Esophagus squamous epithelium (tissue), 5 donors: ENCODE data around the gene CHN2. TPM values are rescaled to one million over a fixed set of nuclear protein-coding genes. Genes with fewer than 3 reads are reported as not detected.

Experiments used
- DNase-seq: peaks from one replicate; lab custom pipeline; 2025; lab: John Stamatoyannopoulos, UW
- H3K27ac ChIP-seq, 4 donors: fragments of 200-600 bp; sonication (generic); one replicate each; pipeline ENCODE4 v1.5.1; 2016 to 2019; ENCODE audit warnings: mild to moderate bottlenecking in 1 of 4
- H3K27me3 ChIP-seq, 4 donors: fragments of 200-600 bp; sonication (generic); 1 replicate in 3 of 4; 2 replicates in 1 of 4; pipeline versions ENCODE4 v1.5.1 to v1.6.0; 2017 to 2021; ENCODE audit warnings: antibody characterized with exemption in 1 of 4
- H3K36me3 ChIP-seq, 3 donors: fragments of 200-600 bp; sonication (generic); one replicate each; pipeline ENCODE4 v1.5.1; 2016 to 2019
- H3K4me1 ChIP-seq, 3 donors: fragments of 200-600 bp; sonication (generic); one replicate each; pipeline ENCODE4 v1.5.1; 2017 to 2019
- H3K4me3 ChIP-seq, 4 donors: fragments of 200-600 bp; sonication (generic); 1 replicate in 3 of 4; 2 replicates in 1 of 4; pipeline ENCODE4 v1.5.1; 2016 to 2019; ENCODE audit warnings: mild to moderate bottlenecking in 2 of 4, moderate library complexity in 1 of 4
- H3K9me3 ChIP-seq, 3 donors: fragments of 200-600 bp; sonication (generic); one replicate each; pipeline ENCODE4 v1.5.1; 2016 to 2019
- CTCF ChIP-seq, 6 experiments: fragments of 450-650 bp in 4 of 6; fragments of 200-600 bp in 2 of 6; sonication (generic) in 2 of 6; IDR thresholded peaks; one replicate each; pipeline ENCODE4 v1.5.1; 2016 to 2019; ENCODE audit warnings: antibody characterized with exemption in 6 of 6, mild to moderate bottlenecking in 4 of 6, moderate library complexity in 4 of 6
- POLR2A ChIP-seq, 4 donors: fragments of 450-650 bp; IDR thresholded peaks; one replicate each; pipeline ENCODE4 v1.6.1; 2017; ENCODE audit warnings: antibody characterized with exemption in 4 of 4, mild to moderate bottlenecking in 4 of 4, moderate library complexity in 3 of 4
- WGBS, 2 donors: methylation state at CpG; one replicate each; pipeline ENCODE4 v1.1.5; 2018; 5-methylcytosine and 5-hydroxymethylcytosine counted together
- intact Hi-C: fragments of 100-400 bp; cut with DNase I; formaldehyde crosslinking; loops from one replicate; pipeline ENCODE4 v1.15.0; 2022
- total RNA-seq, 4 donors: library from RNA; depleted of rRNA; stranded (reverse); fragments of >200 nt; gene quantifications; one replicate each; pipeline ENCODE4 v1.1.0, GENCODE V29; 2016
- donor health status: DM: yes; HTN: yes; CAD: no.

The CHN2 gene
- total RNA-seq, 4 donors from 2014 or later: 0.08 to 8.6 (median 1.7) TPM

DNA sequence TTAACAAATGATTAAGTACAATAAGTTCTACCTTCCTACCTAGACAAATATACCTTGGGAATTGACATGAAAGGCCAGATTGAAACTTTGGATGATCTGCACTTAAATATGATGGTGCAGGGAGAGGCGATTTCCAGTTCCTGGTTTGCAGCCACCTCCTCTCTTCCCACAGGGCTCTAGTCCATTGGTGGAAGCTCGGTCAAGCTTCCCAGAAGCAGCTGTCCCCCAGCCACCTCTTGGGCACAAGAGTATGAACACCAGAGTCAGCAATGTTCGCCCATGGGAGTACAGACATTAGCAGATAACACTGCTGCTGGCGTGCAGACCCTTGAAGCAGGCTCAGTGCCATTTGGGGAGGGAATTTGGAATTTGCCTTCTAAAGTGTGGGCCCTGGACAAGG is 46.8 kb upstream of the CHN2 start:
- intact Hi-C loops: no loop called here
- 82 to 91% methylated on average over 1 to 3 of the region's 4 CpGs for WGBS, 2 donors
- Histone ChIP-seq H3K36me3 (no peaks in the 10 kb centered on the region), H3K27me3 (peaks cover 0 to 53% (median 0%) of the 10 kb centered on the region in 4 donors), H3K4me1 (peaks cover 9 to 19% (median 12%) of the 10 kb centered on the region in 3 donors), H3K4me3 (no peak overlapping the region), H3K9me3 (no peaks in the 10 kb centered on the region), H3K27ac (no peak overlapping the region)
- TF ChIP-seq POLR2A (IDR thresholded peaks at IDR 0.05) (no peak), CTCF (IDR thresholded peaks at IDR 0.05) (no peak)
- DNase-seq: no peak

DNA sequence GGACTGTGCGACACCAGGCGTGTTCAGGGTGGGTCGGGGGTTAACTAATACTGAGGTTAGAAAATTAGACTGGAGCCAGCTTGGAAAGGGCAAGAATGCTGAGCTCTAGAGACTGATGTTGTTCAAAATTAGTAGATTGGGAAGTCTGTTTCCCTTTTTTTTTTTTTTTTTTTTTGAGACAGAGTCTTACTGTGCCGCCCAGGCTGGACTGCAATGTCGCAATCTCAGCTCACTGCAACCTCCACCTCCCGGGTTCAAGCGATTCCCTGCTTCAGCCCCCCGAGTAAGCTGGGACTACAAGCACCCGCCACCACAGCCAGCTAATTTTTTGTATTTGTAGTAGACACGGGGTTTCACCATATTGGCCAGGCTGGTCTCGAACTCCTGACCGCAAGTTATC is 45.5 kb upstream of the CHN2 start:
- no peaks in the 10 kb centered on the region for H3K36me3 ChIP-seq
- no peak overlapping the region for H3K4me3 ChIP-seq
- peaks cover 0 to 46% (median 0%) of the 10 kb centered on the region in 4 donors for H3K27me3 ChIP-seq
- DNase-seq: no peak
- no peaks in the 10 kb centered on the region for H3K9me3 ChIP-seq
- intact Hi-C loops: no loop called here
- TF ChIP-seq POLR2A (IDR thresholded peaks at IDR 0.05): no peak
- TF ChIP-seq CTCF (IDR thresholded peaks at IDR 0.05): no peak
- H3K4me1 ChIP-seq: peaks cover 9 to 19% (median 12%) of the 10 kb centered on the region in 3 donors
- peak overlapping the region in 1 of 4 donors; percentile 34 for H3K27ac ChIP-seq
- WGBS, 2 donors: 89 to 93% methylated on average over 11 to 12 of the region's 12 CpGs

DNA sequence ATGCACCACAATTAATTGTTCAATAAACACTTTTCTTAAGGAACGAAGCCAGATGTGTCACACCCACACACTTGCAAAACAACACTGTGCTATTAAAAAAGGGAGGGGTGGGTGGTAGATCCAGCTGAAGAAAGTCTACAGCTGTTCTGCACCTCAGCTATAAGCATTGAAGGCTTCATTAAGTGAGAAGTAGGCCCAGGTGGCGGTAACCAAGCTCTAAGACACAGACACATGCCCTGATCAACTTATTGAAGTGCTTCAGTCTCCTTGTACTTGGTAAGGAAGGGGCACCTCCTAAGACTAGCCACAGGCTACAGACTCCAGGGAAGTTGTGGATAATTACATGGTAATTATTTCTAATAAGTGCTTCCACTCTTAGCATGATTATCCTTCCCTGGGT is 43.7 kb upstream of the CHN2 start:
- intact Hi-C loops: no loop called here
- H3K4me1 ChIP-seq: peaks cover 8 to 12% (median 11%) of the 10 kb centered on the region in 3 donors
- TF ChIP-seq CTCF (IDR thresholded peaks at IDR 0.05) (no peak), POLR2A (IDR thresholded peaks at IDR 0.05) (no peak)
- no peak overlapping the region for H3K4me3 ChIP-seq
- no peak overlapping the region for H3K27ac ChIP-seq
- WGBS, 2 donors: 64 to 68% methylated on average over 2 of the region's 2 CpGs
- no peak for DNase-seq
- peaks cover 0 to 29% (median 0%) of the 10 kb centered on the region in 4 donors for H3K27me3 ChIP-seq
- H3K9me3 ChIP-seq: no peaks in the 10 kb centered on the region
- H3K36me3 ChIP-seq: no peaks in the 10 kb centered on the region

DNA sequence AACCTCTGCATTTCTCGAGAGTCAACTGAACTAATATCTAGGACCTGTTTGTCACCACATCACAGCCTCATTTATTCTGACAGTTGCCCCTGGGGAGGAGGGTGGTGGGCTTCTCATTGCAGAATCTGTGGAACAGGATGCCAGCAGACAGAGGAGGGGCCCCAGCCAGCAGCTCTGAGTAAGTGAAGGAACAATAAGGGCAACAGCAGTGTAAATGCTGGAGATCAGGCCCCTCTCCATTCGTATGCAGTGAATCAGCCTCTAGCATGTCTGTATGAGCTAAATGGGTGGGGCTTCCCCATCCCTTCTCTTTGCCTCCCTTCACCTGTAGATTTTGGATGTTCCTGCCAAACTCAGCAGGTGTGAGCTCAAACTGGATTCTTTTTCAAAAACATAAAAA is 40.5 kb upstream of the CHN2 start:
- H3K27ac ChIP-seq: no peak overlapping the region
- intact Hi-C loops: no loop called here
- H3K36me3 ChIP-seq: no peaks in the 10 kb centered on the region
- no peak overlapping the region for H3K4me3 ChIP-seq
- no peaks in the 10 kb centered on the region for H3K4me1 ChIP-seq
- no peaks in the 10 kb centered on the region for H3K9me3 ChIP-seq
- H3K27me3 ChIP-seq: peaks cover 0 to 12% (median 0%) of the 10 kb centered on the region in 4 donors
- no peak for DNase-seq
- TF ChIP-seq POLR2A (IDR thresholded peaks at IDR 0.05) (no peak), CTCF (IDR thresholded peaks at IDR 0.05) (no peak)
- 70 to 75% methylated on average over 2 of the region's 2 CpGs for WGBS, 2 donors

DNA sequence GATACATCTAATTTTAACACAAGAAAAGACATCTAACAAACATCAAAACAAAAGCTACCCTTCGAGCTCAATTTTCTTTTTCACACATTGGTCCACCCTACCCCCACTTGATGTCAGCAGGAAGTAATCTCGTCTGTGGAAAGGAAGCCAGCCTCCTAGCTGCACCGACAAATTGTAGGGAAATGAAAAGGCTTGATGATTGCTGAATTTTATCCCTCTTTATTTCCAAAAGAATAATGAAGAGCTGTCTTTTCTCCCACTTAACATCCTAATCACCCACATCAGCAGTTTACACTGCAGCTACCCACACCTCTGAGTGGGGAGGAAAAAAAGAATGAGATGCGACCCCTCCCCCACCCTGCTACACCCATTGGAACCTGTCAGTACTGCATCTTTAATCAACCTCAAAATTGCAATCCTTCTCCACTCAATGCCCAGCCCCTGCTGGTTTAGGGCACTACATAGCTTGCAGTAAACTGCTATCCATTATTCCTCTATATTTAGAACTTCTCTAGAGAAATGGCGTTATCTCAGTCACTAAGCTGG is 37.6 kb upstream of the CHN2 start:
- no peak overlapping the region for H3K4me3 ChIP-seq
- TF ChIP-seq POLR2A (IDR thresholded peaks at IDR 0.05): no peak
- TF ChIP-seq CTCF (IDR thresholded peaks at IDR 0.05): no peak
- 50 to 53% methylated on average over 5 of the region's 5 CpGs for WGBS, 2 donors

More for the DNA sequence above, 37.6 kb upstream of the CHN2 start:
- Histone ChIP-seq H3K4me1 (no peaks in the 10 kb centered on the region), H3K9me3 (no peaks in the 10 kb centered on the region), H3K36me3 (no peaks in the 10 kb centered on the region), H3K27me3 (peaks cover 0 to 15% (median 0%) of the 10 kb centered on the region in 4 donors), H3K27ac (no peak overlapping the region)
- no peak for DNase-seq
- intact Hi-C loops: no loop called here
